Neural progenitor cell (in vitro differentiated cells): ENCODE measurements around the gene CBFA2T3. TPM values are rescaled to one million over a fixed set of nuclear protein-coding genes. Genes with fewer than 3 reads are reported as not detected.

ENCODE experiments used
- DNase-seq: peaks from one replicate; pipeline ENCODE4 v3.0.0-alpha.2; 2016; ENCODE audit warnings: low spot score
- H2AFZ ChIP-seq: fragments of 200-600 bp; sonication (generic); replicated peaks from 2 replicates; pipeline ENCODE4 v1.6.1; 2016; ENCODE audit warnings: antibody characterized with exemption
- H3F3A ChIP-seq: fragments of 200-600 bp; sonication (generic); 2 replicates; pipeline ENCODE4 v1.6.1; 2016; ENCODE audit warnings: antibody characterized with exemption, low read depth
- H3K27ac ChIP-seq: fragments of 200-600 bp; sonication (generic); 2 replicates; pipeline ENCODE4 v1.5.1; 2016; ENCODE audit warnings: mild to moderate bottlenecking
- H3K27me3 ChIP-seq: fragments of 200-600 bp; sonication (generic); 2 replicates; pipeline ENCODE4 v1.6.1; 2016; ENCODE audit warnings: mild to moderate bottlenecking, moderate library complexity
- H3K36me3 ChIP-seq: fragments of 200-600 bp; sonication (generic); 2 replicates; pipeline ENCODE4 v1.5.1; 2016
- H3K4me1 ChIP-seq: fragments of 200-600 bp; sonication (generic); 2 replicates; pipeline ENCODE4 v1.6.1; 2016; ENCODE audit warnings: mixed run types
- H3K4me2 ChIP-seq: fragments of 200-600 bp; sonication (generic); 2 replicates; pipeline ENCODE4 v1.6.1; 2016
- H3K4me3 ChIP-seq: fragments of 200-600 bp; sonication (generic); 2 replicates; pipeline ENCODE4 v1.5.1; 2016
- H3K79me2 ChIP-seq: fragments of 200-600 bp; sonication (generic); 2 replicates; pipeline ENCODE4 v1.6.1; 2016; ENCODE audit warnings: low read depth
- H3K9ac ChIP-seq: fragments of 200-600 bp; sonication (generic); 2 replicates; pipeline ENCODE4 v1.6.1; 2016
- H3K9me3 ChIP-seq: fragments of 200-600 bp; sonication (generic); 2 replicates; pipeline ENCODE4 v1.5.1; 2016; ENCODE audit warnings: low read depth
- H4K20me1 ChIP-seq: fragments of 200-600 bp; sonication (generic); 2 replicates; pipeline ENCODE4 v1.6.1; 2016; ENCODE audit warnings: low read depth
- H3K27ac Mint-ChIP-seq: 3 replicates; pipeline ENCODE4 v1.8.0; 2021; ENCODE audit warnings: mixed read lengths
- H3K27me3 Mint-ChIP-seq: 2 replicates; pipeline ENCODE4 v1.8.0; 2022; ENCODE audit warnings: low read depth, mild to moderate bottlenecking, inconsistent platforms, moderate library complexity, mixed read lengths; ENCODE audit not compliant: insufficient read depth
- H3K36me3 Mint-ChIP-seq: 3 replicates; pipeline ENCODE4 v1.8.0; 2021; ENCODE audit warnings: mixed read lengths
- H3K4me1 Mint-ChIP-seq: 3 replicates; pipeline ENCODE4 v1.8.0; 2021; ENCODE audit warnings: mixed read lengths
- H3K4me3 Mint-ChIP-seq: 3 replicates; pipeline ENCODE4 v1.8.0; 2021; ENCODE audit warnings: mild to moderate bottlenecking, moderate library complexity, mixed read lengths
- H3K9me3 Mint-ChIP-seq: 3 replicates; pipeline ENCODE4 v1.8.0; 2020; ENCODE audit warnings: mixed read lengths
- EZH2 ChIP-seq: fragments of 200-600 bp; sonication (generic); IDR thresholded peaks from 2 replicates; pipeline ENCODE4 v1.6.1; 2017; ENCODE audit warnings: antibody characterized with exemption, mild to moderate bottlenecking, moderate library complexity
- EZH2phosphoT487 ChIP-seq: fragments of 200-600 bp; sonication (generic); IDR thresholded peaks from 2 replicates; pipeline ENCODE4 v1.6.1; 2017; ENCODE audit warnings: antibody characterized with exemption
- total RNA-seq: library from RNA; depleted of rRNA; stranded (reverse); fragments of >200 nt; gene quantifications from 2 replicates; pipeline ENCODE4 v1.2.3, GENCODE V29; 2015; ENCODE audit warnings: low replicate concordance
- TF ChIP-seq, protein P1 (sequence below): fragments of 200-600 bp; sonication (generic); IDR thresholded peaks from 2 replicates; pipeline ENCODE4 v1.5.1; 2017; ENCODE audit warnings: antibody characterized with exemption, mild to moderate bottlenecking

CBFA2T3 gene
- total RNA-seq, 1 donor from 2014 or later: 0.22 TPM

DNA sequence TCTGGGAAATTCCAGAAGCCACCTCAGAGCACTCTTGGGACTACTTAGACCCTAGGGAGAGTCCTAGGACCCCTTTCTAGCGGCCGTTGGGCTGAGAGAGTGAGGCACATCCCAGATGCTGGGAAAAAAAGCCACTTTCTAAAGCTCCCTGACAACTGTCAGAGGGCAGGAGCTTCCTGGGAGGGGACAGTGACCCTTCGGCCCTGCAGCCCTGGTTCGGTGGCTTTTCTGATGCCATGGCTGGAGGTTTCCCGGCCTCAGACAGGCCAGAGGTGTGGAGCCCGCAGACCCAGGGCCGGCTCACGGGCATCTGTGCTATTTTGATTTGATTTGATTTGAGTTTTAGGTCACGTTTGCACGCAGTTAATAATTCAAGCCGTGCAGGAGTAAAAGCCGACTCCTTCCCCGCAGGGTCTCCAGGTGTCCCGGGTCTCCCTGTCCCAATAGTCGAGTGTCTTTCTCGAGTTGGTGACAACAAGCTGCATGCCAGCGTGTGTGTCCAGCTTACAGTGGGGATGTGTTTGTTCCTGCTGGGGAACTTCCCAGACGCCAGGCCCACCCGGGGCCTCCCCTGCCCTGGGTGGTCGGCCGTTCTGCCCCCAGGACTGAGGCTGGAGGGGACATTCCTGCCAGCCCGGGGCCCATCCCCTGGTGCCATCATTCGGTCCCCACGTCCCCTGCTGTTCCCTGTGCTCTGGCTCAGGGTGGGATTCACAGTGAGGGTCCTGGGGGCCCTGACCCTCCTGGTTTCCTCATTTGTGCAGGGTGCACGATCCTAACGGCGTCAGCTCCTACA, 1.0 kb upstream of the CBFA2T3 start:
- DNase-seq: no peak
- no peak overlapping the region for H3K4me3 ChIP-seq
- peaks cover 4% of the 10 kb centered on the region for H3K27me3 Mint-ChIP-seq
- no peaks in the 10 kb centered on the region for H3K36me3 ChIP-seq
- H3F3A ChIP-seq: no peaks in the 10 kb centered on the region
- H3K4me1 Mint-ChIP-seq: peaks cover 11% of the 10 kb centered on the region
- no peak overlapping the region for H3K9ac ChIP-seq
- no peaks in the 10 kb centered on the region for H3K27me3 ChIP-seq
- TF ChIP-seq, protein P1, sequence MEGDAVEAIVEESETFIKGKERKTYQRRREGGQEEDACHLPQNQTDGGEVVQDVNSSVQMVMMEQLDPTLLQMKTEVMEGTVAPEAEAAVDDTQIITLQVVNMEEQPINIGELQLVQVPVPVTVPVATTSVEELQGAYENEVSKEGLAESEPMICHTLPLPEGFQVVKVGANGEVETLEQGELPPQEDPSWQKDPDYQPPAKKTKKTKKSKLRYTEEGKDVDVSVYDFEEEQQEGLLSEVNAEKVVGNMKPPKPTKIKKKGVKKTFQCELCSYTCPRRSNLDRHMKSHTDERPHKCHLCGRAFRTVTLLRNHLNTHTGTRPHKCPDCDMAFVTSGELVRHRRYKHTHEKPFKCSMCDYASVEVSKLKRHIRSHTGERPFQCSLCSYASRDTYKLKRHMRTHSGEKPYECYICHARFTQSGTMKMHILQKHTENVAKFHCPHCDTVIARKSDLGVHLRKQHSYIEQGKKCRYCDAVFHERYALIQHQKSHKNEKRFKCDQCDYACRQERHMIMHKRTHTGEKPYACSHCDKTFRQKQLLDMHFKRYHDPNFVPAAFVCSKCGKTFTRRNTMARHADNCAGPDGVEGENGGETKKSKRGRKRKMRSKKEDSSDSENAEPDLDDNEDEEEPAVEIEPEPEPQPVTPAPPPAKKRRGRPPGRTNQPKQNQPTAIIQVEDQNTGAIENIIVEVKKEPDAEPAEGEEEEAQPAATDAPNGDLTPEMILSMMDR: no peak
- TF ChIP-seq EZH2 (no peak), EZH2phosphoT487 (no peak)
- no peaks in the 10 kb centered on the region for H3K4me1 ChIP-seq
- H3K9me3 Mint-ChIP-seq: no peaks in the 10 kb centered on the region
- no peaks in the 10 kb centered on the region for H3K9me3 ChIP-seq
- H3K4me3 Mint-ChIP-seq: no peak overlapping the region
- H3K4me2 ChIP-seq: no peak overlapping the region
- H4K20me1 ChIP-seq: no peaks in the 10 kb centered on the region
- no peaks in the 10 kb centered on the region for H3K79me2 ChIP-seq
- no peak overlapping the region for H2AFZ ChIP-seq
- H3K27ac ChIP-seq: no peak overlapping the region
- no peaks in the 10 kb centered on the region for H3K36me3 Mint-ChIP-seq
- no peak overlapping the region for H3K27ac Mint-ChIP-seq

DNA sequence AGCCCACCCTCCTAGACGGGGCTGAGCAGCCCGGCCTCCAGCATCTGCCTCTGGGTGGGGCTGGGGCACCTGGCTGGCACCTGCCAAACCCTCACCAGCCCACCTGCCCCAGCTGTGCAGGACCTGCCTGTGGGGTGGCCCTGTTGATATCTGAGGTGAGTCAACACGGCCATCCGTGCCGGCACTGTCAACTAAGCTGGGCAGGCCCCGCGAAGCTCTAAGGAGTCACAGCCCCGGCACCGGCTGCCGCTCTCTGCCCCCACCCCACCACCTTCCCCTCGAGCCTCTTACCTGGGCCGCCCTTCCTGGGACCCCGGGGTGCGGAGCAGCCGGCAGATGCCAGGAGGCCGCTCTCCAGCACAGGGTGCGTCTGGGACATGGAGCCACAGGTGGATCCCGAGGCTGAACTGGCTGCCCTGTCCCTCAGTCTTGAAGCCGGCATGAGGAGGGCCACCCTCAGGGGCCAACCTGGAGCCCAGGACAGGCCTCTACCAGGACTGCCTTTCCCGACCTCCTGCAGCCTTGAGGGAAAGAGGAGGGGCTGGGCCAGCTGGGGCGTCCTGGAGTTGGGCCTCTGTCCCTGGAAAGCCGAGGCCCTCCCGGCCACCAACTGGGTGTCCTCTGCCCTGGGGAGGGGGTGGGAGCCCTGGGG, 515 bp downstream of the CBFA2T3 start:
- H3K4me2 ChIP-seq: no peak overlapping the region
- H3F3A ChIP-seq: no peaks in the 10 kb centered on the region
- TF ChIP-seq EZH2phosphoT487 (no peak), EZH2 (no peak)
- TF ChIP-seq, protein P1: no peak
- DNase-seq: no peak
- no peaks in the 10 kb centered on the region for H3K36me3 Mint-ChIP-seq
- H3K4me1 Mint-ChIP-seq: peaks cover 15% of the 10 kb centered on the region
- H3K27ac ChIP-seq: no peak overlapping the region
- H3K9me3 Mint-ChIP-seq: no peaks in the 10 kb centered on the region
- H2AFZ ChIP-seq: no peak overlapping the region
- H3K9ac ChIP-seq: no peak overlapping the region
- H3K79me2 ChIP-seq: no peaks in the 10 kb centered on the region
- H3K27me3 ChIP-seq: no peaks in the 10 kb centered on the region
- peaks cover 4% of the 10 kb centered on the region for H3K27me3 Mint-ChIP-seq
- no peaks in the 10 kb centered on the region for H3K36me3 ChIP-seq
- no peak overlapping the region for H3K4me3 ChIP-seq
- H4K20me1 ChIP-seq: no peaks in the 10 kb centered on the region
- no peak overlapping the region for H3K27ac Mint-ChIP-seq
- H3K4me1 ChIP-seq: no peaks in the 10 kb centered on the region
- no peaks in the 10 kb centered on the region for H3K9me3 ChIP-seq
- no peak overlapping the region for H3K4me3 Mint-ChIP-seq

DNA sequence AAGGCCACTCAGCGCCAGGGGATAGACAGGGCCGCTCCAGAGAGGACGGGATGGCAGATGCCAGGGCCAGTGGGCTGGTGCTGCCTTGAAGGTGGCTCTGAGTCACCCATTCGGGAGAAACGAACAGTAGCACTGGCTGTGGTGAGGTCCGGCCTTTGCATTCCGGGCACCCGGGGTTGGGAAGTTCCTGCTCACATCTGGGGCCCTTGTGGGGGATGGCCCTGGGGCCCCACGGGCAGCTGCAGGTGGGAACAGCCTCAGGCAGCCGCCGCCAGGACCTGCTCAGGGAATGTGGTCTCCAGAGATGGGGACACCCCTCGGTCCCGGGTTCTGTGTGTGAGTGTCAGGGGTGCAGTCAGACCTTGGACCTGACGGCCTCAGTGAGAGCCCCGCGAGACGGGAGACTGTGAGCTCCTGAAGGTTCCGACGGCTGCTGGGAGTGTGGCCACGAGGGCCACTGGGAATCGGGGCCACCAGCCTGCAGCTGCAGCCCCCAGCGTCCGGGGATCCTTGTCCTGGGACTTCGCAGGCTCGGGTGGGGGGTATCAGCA, 1.4 kb downstream of the CBFA2T3 start:
- H3K4me3 ChIP-seq: no peak overlapping the region
- Mint-ChIP-seq H3K27ac (peak overlapping the region; percentile 78), H3K9me3 (no peaks in the 10 kb centered on the region)

More for the DNA sequence above, 1.4 kb downstream of the CBFA2T3 start:
- H3K27me3 Mint-ChIP-seq: peaks cover 4% of the 10 kb centered on the region
- no peaks in the 10 kb centered on the region for H3K36me3 ChIP-seq
- no peaks in the 10 kb centered on the region for H3F3A ChIP-seq
- H3K27ac ChIP-seq: no peak overlapping the region
- no peaks in the 10 kb centered on the region for H3K36me3 Mint-ChIP-seq
- no peaks in the 10 kb centered on the region for H3K4me1 ChIP-seq
- no peaks in the 10 kb centered on the region for H3K79me2 ChIP-seq
- no peaks in the 10 kb centered on the region for H3K27me3 ChIP-seq
- no peaks in the 10 kb centered on the region for H3K9me3 ChIP-seq
- DNase-seq: no peak
- H4K20me1 ChIP-seq: no peaks in the 10 kb centered on the region
- H2AFZ ChIP-seq: no peak overlapping the region
- H3K4me3 Mint-ChIP-seq: no peak overlapping the region
- H3K4me1 Mint-ChIP-seq: peaks cover 20% of the 10 kb centered on the region
- TF ChIP-seq EZH2: no peak
- TF ChIP-seq EZH2phosphoT487: no peak
- TF ChIP-seq, protein P1: no peak
- H3K4me2 ChIP-seq: no peak overlapping the region
- no peak overlapping the region for H3K9ac ChIP-seq
